ENCODE data around the gene IDNK.

DNA sequence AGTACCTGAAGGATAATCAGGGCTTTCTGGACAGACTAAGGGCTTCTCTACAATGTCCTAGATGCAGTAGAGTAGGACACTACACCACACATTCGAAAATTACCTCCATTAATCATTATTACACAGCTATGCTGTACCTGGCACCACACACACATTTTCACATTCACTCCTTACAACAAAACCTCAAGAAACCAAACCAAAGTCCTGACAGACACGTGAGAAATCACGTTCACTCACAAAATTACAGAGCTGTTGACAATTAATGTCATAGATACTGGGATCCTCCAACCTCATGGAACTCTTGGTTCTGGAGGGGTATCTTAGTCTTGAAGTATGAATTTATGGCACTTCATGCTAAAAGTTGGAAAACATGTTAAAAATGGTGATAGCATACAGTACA, 68.5 kb downstream of the IDNK start:
- TF ChIP-seq EMX1 (CRISPR knock-in tag; IDR thresholded peaks at IDR 0.05) (no peak), ZNF232 (CRISPR knock-in tag; IDR thresholded peaks at IDR 0.05) (no peak), IRF2 (CRISPR knock-in tag; IDR thresholded peaks at IDR 0.05; ENCODE audit: borderline replicate concordance, low read depth) (no peak), MLX (CRISPR knock-in tag; IDR thresholded peaks at IDR 0.05) (no peak)
- TF ChIP-seq, protein P1, sequence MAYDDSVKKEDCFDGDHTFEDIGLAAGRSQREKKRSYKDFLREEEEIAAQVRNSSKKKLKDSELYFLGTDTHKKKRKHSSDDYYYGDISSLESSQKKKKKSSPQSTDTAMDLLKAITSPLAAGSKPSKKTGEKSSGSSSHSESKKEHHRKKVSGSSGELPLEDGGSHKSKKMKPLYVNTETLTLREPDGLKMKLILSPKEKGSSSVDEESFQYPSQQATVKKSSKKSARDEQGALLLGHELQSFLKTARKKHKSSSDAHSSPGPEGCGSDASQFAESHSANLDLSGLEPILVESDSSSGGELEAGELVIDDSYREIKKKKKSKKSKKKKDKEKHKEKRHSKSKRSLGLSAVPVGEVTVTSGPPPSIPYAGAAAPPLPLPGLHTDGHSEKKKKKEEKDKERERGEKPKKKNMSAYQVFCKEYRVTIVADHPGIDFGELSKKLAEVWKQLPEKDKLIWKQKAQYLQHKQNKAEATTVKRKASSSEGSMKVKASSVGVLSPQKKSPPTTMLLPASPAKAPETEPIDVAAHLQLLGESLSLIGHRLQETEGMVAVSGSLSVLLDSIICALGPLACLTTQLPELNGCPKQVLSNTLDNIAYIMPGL (CRISPR knock-in tag; IDR thresholded peaks at IDR 0.05) = no peak
- TF ChIP-seq, protein P2, sequence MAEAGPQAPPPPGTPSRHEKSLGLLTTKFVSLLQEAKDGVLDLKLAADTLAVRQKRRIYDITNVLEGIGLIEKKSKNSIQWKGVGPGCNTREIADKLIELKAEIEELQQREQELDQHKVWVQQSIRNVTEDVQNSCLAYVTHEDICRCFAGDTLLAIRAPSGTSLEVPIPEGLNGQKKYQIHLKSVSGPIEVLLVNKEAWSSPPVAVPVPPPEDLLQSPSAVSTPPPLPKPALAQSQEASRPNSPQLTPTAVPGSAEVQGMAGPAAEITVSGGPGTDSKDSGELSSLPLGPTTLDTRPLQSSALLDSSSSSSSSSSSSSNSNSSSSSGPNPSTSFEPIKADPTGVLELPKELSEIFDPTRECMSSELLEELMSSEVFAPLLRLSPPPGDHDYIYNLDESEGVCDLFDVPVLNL (CRISPR knock-in tag; IDR thresholded peaks at IDR 0.05; ENCODE audit: borderline replicate concordance, low read depth) = no peak
- TF ChIP-seq, protein P3, sequence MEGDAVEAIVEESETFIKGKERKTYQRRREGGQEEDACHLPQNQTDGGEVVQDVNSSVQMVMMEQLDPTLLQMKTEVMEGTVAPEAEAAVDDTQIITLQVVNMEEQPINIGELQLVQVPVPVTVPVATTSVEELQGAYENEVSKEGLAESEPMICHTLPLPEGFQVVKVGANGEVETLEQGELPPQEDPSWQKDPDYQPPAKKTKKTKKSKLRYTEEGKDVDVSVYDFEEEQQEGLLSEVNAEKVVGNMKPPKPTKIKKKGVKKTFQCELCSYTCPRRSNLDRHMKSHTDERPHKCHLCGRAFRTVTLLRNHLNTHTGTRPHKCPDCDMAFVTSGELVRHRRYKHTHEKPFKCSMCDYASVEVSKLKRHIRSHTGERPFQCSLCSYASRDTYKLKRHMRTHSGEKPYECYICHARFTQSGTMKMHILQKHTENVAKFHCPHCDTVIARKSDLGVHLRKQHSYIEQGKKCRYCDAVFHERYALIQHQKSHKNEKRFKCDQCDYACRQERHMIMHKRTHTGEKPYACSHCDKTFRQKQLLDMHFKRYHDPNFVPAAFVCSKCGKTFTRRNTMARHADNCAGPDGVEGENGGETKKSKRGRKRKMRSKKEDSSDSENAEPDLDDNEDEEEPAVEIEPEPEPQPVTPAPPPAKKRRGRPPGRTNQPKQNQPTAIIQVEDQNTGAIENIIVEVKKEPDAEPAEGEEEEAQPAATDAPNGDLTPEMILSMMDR (IDR thresholded peaks at IDR 0.05) = no peak
- TF ChIP-seq, protein P4, sequence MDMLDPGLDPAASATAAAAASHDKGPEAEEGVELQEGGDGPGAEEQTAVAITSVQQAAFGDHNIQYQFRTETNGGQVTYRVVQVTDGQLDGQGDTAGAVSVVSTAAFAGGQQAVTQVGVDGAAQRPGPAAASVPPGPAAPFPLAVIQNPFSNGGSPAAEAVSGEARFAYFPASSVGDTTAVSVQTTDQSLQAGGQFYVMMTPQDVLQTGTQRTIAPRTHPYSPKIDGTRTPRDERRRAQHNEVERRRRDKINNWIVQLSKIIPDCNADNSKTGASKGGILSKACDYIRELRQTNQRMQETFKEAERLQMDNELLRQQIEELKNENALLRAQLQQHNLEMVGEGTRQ (CRISPR knock-in tag; IDR thresholded peaks at IDR 0.05) = no peak
- TF ChIP-seq, protein P5, sequence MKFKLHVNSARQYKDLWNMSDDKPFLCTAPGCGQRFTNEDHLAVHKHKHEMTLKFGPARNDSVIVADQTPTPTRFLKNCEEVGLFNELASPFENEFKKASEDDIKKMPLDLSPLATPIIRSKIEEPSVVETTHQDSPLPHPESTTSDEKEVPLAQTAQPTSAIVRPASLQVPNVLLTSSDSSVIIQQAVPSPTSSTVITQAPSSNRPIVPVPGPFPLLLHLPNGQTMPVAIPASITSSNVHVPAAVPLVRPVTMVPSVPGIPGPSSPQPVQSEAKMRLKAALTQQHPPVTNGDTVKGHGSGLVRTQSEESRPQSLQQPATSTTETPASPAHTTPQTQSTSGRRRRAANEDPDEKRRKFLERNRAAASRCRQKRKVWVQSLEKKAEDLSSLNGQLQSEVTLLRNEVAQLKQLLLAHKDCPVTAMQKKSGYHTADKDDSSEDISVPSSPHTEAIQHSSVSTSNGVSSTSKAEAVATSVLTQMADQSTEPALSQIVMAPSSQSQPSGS (CRISPR knock-in tag; IDR thresholded peaks at IDR 0.05; ENCODE audit: borderline replicate concordance, low read depth) = no peak

All from WTC11 (cell line).